Measurements from ENCODE around the gene ORC4.

DNA sequence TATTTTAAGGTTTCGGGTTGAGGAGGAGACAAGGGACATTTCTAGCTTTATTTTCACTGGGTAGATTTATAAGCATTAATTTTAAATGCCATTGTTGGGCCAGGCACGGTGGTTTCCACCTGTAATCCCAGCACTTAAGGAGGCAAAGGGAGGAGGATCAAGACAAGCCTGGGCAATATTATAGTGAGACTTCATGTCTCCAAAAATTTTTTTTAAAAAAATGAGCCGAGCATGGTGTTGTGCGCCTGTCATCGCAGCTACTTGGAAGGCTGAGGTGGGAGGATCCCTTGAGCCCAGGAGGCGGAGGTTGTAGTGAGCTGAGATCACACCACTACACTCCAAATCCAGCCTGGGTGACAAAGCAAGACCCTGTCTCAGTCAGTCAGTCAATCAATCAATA, 45.4 kb upstream of the ORC4 start:
- TF ChIP-seq CTCF (IDR thresholded peaks at IDR 0.05) = no peak
- TF ChIP-seq EP300 (IDR thresholded peaks at IDR 0.05) = no peak

All from stomach (tissue), 4 donors.